K562 (cell line): ENCODE results near the gene C2CD4C. TPM values are rescaled to one million over a fixed set of nuclear protein-coding genes. Genes with fewer than 3 reads are reported as not detected.
"Not testable (repeated sequence)": the region's sequence is repeated elsewhere in the genome, so short reads cannot be mapped to it uniquely, and the experiment has no call there.

Experiments used
- ATAC-seq: fragments of 200-7000 bp; cut with Tn5 transposase; 3 replicates; pipeline ENCODE4 v1.9.1; 2020; ENCODE audit warnings: moderate library complexity
- BruUV-seq: library from RNA; stranded (reverse); fragments of 400-500 nt; replicated peaks from 2 replicates; lab custom pipeline; 2021; lab: Mats Ljungman, UMichigan
- CTCF ChIA-PET: fragments of 300-600 bp; formaldehyde crosslinking; extraction: SDS; loops from one replicate; lab custom pipeline; 2021; ENCODE audit warnings: low intra/inter-chr PET ratio; lab: Yijun Ruan, JAX
- POLR2A ChIA-PET: fragments of 300-600, 350-650 bp; sonication (Branson Sonifier 250); formaldehyde crosslinking; extraction: SDS; loops from one replicate; lab custom pipeline; 2021; ENCODE audit warnings: antibody characterized with exemption, inconsistent platforms; lab: Yijun Ruan, JAX
- DNase-seq, 4 experiments: peaks; one replicate each; pipeline versions ENCODE4 v3.0.0 to v3.0.0-alpha.2; 2011 to 2018; ENCODE audit warnings: low spot score in 3 of 4, mixed read lengths in 3 of 4; ENCODE audit errors: extremely low read depth in 1 of 4
- FAIRE-seq: peaks from 2 replicates; lab custom pipeline; 2011; peaks lifted over from hg19 to GRCh38; lab: Jason Lieb, UNC
- H2AFZ ChIP-seq: 2 replicates; pipeline ENCODE4 v1.6.0; 2011; ENCODE audit warnings: low read depth, low read length, control low read depth, inconsistent platforms
- H3K27ac ChIP-seq: fragments of 200-600 bp; 3 replicates; pipeline ENCODE4 v1.8.0; 2011; ENCODE audit warnings: low read depth, mild to moderate bottlenecking, control low read depth, inconsistent platforms, low read length, moderate library complexity, mixed read lengths; ENCODE audit errors: extremely low read depth
- H3K27me3 ChIP-seq, 2 experiments: fragments of 300-600 bp in 1 of 2; 2 replicates in 1 of 2; 3 replicates in 1 of 2; pipeline versions ENCODE4 v1.6.0 to v1.8.0; 2011; ENCODE audit warnings: inconsistent platforms in 2 of 2, low read length in 2 of 2, mild to moderate bottlenecking in 1 of 2, mixed read lengths in 1 of 2, moderate library complexity in 1 of 2; ENCODE audit not compliant: control insufficient read depth in 2 of 2, insufficient read depth in 2 of 2
- H3K36me3 ChIP-seq: fragments of 300-600 bp; 3 replicates; pipeline ENCODE4 v1.8.0; 2011; ENCODE audit warnings: mild to moderate bottlenecking, low read length, inconsistent platforms; ENCODE audit not compliant: control insufficient read depth, insufficient read depth
- H3K4me1 ChIP-seq, 2 experiments: fragments of 200-600 bp in 1 of 2; replicated peaks in 1 of 2; 2 replicates in 1 of 2; 3 replicates in 1 of 2; pipeline versions ENCODE4 v1.5.1 to v1.8.0; 2011; ENCODE audit warnings: inconsistent platforms in 2 of 2, low read length in 2 of 2, mild to moderate bottlenecking in 1 of 2, mixed read lengths in 1 of 2, moderate library complexity in 1 of 2; ENCODE audit not compliant: control insufficient read depth in 2 of 2, insufficient read depth in 2 of 2
- H3K4me2 ChIP-seq: 2 replicates; pipeline ENCODE4 v1.6.1; 2011; ENCODE audit warnings: low read length, control low read depth, inconsistent platforms, mixed read lengths; ENCODE audit not compliant: insufficient read depth
- H3K4me3 ChIP-seq: fragments of 200-600 bp; sonication (generic), shearing (Covaris generic); 2 replicates; pipeline ENCODE4 v1.5.1; 2016; ENCODE audit warnings: control low read depth, inconsistent platforms
- H3K79me2 ChIP-seq: fragments of 200-600 bp; 3 replicates; pipeline ENCODE4 v1.8.0; 2011; ENCODE audit warnings: low read length, inconsistent platforms; ENCODE audit not compliant: control insufficient read depth, insufficient read depth
- H3K9ac ChIP-seq, 2 experiments: 2 replicates each; pipeline versions ENCODE4 v1.6.0 to v1.6.1; 2011; ENCODE audit warnings: low read depth in 2 of 2, low read length in 2 of 2, control low read depth in 1 of 2, inconsistent platforms in 1 of 2, mild to moderate bottlenecking in 1 of 2, mixed read lengths in 1 of 2; ENCODE audit not compliant: insufficient read depth in 1 of 2
- H3K9me1 ChIP-seq: one replicate; pipeline ENCODE4 v1.6.0; 2011; ENCODE audit warnings: inconsistent platforms, mild to moderate bottlenecking, low read length, moderate library complexity; ENCODE audit not compliant: control insufficient read depth, insufficient read depth
- H3K9me3 ChIP-seq: replicated peaks from 2 replicates; pipeline ENCODE4 v1.5.1; 2011; ENCODE audit warnings: low read depth, low read length, inconsistent platforms; ENCODE audit not compliant: control insufficient read depth, insufficient read depth
- H4K20me1 ChIP-seq: replicated peaks from 2 replicates; pipeline ENCODE4 v1.6.1; 2011; ENCODE audit warnings: low read length, inconsistent platforms, mixed read lengths; ENCODE audit not compliant: control insufficient read depth, insufficient read depth
- CBX8 ChIP-seq: fragments of 200-600 bp; sonication (generic); IDR thresholded peaks from 2 replicates; pipeline ENCODE4 v1.6.1; 2012; ENCODE audit warnings: borderline replicate concordance, mixed run types, low read depth, mild to moderate bottlenecking, moderate library complexity, mixed read lengths, low read length, control low read depth, inconsistent platforms; ENCODE audit not compliant: poor library complexity, severe bottlenecking; ENCODE audit errors: extremely low read depth
- NCOA2 ChIP-seq, 2 experiments: fragments of 450-650 bp; IDR thresholded peaks; 2 replicates each; pipeline ENCODE4 v1.6.1; 2018; ENCODE audit warnings: mild to moderate bottlenecking in 2 of 2, moderate library complexity in 1 of 2; ENCODE audit not compliant: partially characterized antibody in 2 of 2
- SPI1 ChIP-seq: IDR thresholded peaks from 2 replicates; pipeline ENCODE4 v1.6.1; 2011; ENCODE audit warnings: low read depth, low read length, control low read depth, borderline replicate concordance
- ZNF253 ChIP-seq: fragments of 250-450 bp; sonication (Bioruptor Pico); conservative IDR thresholded peaks from 2 replicates; pipeline ENCODE4 v1.6.1; 2021; ENCODE audit warnings: mild to moderate bottlenecking
- ZNF41 ChIP-seq: fragments of 250-450 bp; sonication (Bioruptor Pico); conservative IDR thresholded peaks from 2 replicates; pipeline ENCODE4 v1.4.0; 2020; ENCODE audit warnings: mild to moderate bottlenecking
- WGBS: fragments of 100-300 bp; shearing (Covaris generic); methylation state at CpG from one replicate; pipeline ENCODE4 v1.1.6; 2016; ENCODE audit warnings: low coverage, mixed read lengths; ENCODE audit not compliant: insufficient coverage; ENCODE audit errors: missing lambda C conversion rate; 5-methylcytosine and 5-hydroxymethylcytosine counted together
- in situ Hi-C: fragments of 300-500 bp; cut with MboI; formaldehyde crosslinking; loops from 4 replicates; pipeline ENCODE4 v1.15.0; 2018; ENCODE audit warnings: inconsistent platforms, mixed read lengths
- intact Hi-C: fragments of 100-400 bp; cut with micrococcal nuclease; formaldehyde crosslinking; loops from 2 replicates; pipeline ENCODE4 v1.14.2; 2022
- polyA plus RNA-seq, 8 experiments: library from polyadenylated mRNA; depleted of rRNA in 4 of 8; stranded (reverse) in 5 of 8; unstranded in 3 of 8; fragments of >200 nt; fragmentation: Nextera tagmentation in 2 of 8; fragmentation: Illumina TruSeq in 1 of 8; extraction: Ambion mirVana in 2 of 8; extraction: Trizol in 1 of 8; gene quantifications; 2 replicates each; pipeline versions ENCODE4 v1.2.1 to v1.2.3, GENCODE V29; 2011 to 2014; ENCODE audit warnings: inconsistent platforms in 1 of 8, missing spikeins in 1 of 8
- total RNA-seq, 7 experiments: library from RNA; depleted of rRNA in 6 of 7; stranded (reverse); fragments of >200 nt in 6 of 7; fragmentation: Illumina TruSeq in 2 of 7; extraction: Trizol in 2 of 7; gene quantifications; 2 replicates each; pipeline versions ENCODE4 v1.2.1 to v1.2.3, GENCODE V29; 2011 to 2021; ENCODE audit warnings: low replicate concordance in 1 of 7
- TF ChIP-seq, protein P1 (sequence below): fragments of 250-450 bp; sonication (Bioruptor Pico); IDR thresholded peaks from 2 replicates; pipeline ENCODE4 v1.5.0; 2021; ENCODE audit warnings: mild to moderate bottlenecking, borderline replicate concordance
- TF ChIP-seq, protein P2 (sequence below): sonication (generic); formaldehyde crosslinking; IDR thresholded peaks from 2 replicates; pipeline ENCODE4 v1.8.1; 2023; ENCODE audit warnings: mild to moderate bottlenecking, missing genetic modification reagents

The C2CD4C gene
- total and polyA plus RNA-seq, 9 of the 15 experiments (the other 6 are each of a cell fraction or from before 2014, with no cell fraction given): 0.01 to 0.07 TPM; not detected in 7

DNA sequence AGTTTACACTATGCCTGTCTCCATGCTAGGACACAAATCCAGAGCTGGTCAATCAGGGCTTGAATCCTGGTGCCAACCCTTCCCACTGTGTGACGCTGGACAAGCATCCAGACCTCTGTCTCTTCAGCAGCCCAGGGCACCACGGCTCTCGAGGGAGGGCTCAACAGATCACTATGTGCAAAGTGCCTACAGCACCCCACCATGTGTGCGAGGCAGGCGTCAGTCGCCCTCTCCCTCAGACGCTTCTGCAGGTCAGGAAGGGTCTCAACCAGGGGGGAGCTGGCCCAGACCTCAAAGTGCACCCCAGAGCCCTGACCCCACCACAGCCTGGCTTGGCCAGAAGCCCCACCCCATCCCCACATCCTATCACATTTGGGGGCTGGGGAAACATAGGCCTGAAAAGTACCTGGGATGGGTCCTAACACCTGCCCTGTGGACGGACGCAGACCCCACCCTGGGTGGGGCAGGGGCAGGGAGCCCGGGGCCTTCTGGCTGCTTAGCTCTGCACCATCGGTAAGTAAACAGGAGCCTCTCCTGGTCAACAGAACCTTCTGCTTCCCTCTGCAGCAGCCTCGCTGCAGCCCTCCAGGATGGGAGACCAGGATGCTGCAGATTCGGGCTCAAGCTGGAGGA, 2.9 kb upstream of the C2CD4C start:
- Histone ChIP-seq H2AFZ (no peak overlapping the region), H3K27me3 (peaks cover 23 to 72% of the 10 kb centered on the region in 2 experiments), H3K27ac (no peak overlapping the region), H4K20me1 (0 out of 2 replicates have a peak, but pooled peaks cover 6% of the 10 kb centered on the region), H3K36me3 (no peaks in the 10 kb centered on the region), H3K9me3 (no peaks in the 10 kb centered on the region), H3K79me2 (no peaks in the 10 kb centered on the region), H3K4me2 (no peak overlapping the region), H3K4me3 (no peak overlapping the region), H3K4me1 (peaks cover 3 to 55% of the 10 kb centered on the region in 2 experiments; a peak in 2 of 5 replicates), H3K9ac (no peak overlapping the region; a peak in 1 of 4 replicates), H3K9me1 (no peaks in the 10 kb centered on the region)
- ChIA-PET POLR2A (interaction anchor here (0.6 to 1.7 kb wide), 3 partner anchors 10 to 120 kb away, joined by 3 to 4 read pairs (median 3); partner anchors contain the start of gene CDC34), CTCF (no interaction called here)
- BruUV-seq: no TSS peak
- no peak for TF ChIP-seq ZNF253 (CRISPR knock-in tag)
- no peak for TF ChIP-seq NCOA2 (IDR thresholded peaks at IDR 0.05; ENCODE audit: partially characterized antibody in 2 of 2)
- no peak for TF ChIP-seq ZNF41
- TF ChIP-seq, protein P1, sequence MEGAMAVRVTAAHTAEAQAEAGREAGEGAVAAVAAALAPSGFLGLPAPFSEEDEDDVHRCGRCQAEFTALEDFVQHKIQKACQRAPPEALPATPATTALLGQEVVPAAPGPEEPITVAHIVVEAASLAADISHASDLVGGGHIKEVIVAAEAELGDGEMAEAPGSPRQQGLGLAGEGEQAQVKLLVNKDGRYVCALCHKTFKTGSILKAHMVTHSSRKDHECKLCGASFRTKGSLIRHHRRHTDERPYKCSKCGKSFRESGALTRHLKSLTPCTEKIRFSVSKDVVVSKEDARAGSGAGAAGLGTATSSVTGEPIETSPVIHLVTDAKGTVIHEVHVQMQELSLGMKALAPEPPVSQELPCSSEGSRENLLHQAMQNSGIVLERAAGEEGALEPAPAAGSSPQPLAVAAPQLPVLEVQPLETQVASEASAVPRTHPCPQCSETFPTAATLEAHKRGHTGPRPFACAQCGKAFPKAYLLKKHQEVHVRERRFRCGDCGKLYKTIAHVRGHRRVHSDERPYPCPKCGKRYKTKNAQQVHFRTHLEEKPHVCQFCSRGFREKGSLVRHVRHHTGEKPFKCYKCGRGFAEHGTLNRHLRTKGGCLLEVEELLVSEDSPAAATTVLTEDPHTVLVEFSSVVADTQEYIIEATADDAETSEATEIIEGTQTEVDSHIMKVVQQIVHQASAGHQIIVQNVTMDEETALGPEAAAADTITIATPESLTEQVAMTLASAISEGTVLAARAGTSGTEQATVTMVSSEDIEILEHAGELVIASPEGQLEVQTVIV (CRISPR knock-in tag): no peak
- TF ChIP-seq CBX8: no peak
- TF ChIP-seq SPI1: no peak
- TF ChIP-seq, protein P2, sequence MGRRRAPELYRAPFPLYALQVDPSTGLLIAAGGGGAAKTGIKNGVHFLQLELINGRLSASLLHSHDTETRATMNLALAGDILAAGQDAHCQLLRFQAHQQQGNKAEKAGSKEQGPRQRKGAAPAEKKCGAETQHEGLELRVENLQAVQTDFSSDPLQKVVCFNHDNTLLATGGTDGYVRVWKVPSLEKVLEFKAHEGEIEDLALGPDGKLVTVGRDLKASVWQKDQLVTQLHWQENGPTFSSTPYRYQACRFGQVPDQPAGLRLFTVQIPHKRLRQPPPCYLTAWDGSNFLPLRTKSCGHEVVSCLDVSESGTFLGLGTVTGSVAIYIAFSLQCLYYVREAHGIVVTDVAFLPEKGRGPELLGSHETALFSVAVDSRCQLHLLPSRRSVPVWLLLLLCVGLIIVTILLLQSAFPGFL (CRISPR knock-in tag): no peak
- DNase-seq (no peak), ATAC-seq (no peak), FAIRE-seq (no peak)
- 10% methylated on average over 11 of the region's 13 CpGs for WGBS
- in situ Hi-C loops (no loop called here), intact Hi-C loops (no loop called here)

DNA sequence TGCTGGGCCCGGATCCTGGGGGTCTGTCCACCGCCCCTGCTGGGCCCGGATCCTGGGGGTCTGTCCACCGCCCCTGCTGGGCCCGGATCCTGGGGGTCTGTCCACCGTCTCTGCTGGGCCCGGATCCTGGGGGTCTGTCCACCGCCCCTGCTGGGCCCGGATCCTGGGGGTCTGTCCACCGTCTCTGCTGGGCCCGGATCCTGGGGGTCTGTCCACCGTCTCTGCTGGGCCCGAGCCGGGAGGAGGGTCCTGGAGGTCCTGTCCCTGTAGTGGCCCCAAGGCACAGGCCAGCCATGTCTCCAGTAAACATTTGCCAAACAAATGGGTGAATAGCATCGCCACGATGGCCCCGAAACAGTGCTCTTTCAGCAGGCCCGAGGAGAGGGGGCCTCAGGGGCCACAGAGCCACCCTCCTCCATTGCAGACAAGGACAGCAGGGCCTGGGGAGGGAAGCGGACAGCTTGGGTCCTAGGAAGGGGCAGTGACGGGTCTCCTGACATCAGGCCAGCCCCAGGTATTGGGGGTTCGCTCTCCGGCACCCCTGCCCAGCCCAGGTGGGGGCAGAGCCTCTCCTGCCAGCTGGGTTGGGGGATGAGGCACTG, 2.3 kb upstream of the C2CD4C start:
- H3K9ac ChIP-seq, H3K79me2 ChIP-seq, H4K20me1 ChIP-seq, H3K9me1 ChIP-seq, intact Hi-C loops, BruUV-seq, H3K4me3 ChIP-seq, in situ Hi-C loops, H3K27ac ChIP-seq, DNase-seq, H3K4me2 ChIP-seq, ATAC-seq, H2AFZ ChIP-seq, CTCF ChIA-PET, H3K9me3 ChIP-seq, H3K36me3 ChIP-seq, FAIRE-seq: not testable (repeated sequence)
- POLR2A ChIA-PET: interaction anchor here (0.6 to 1.7 kb wide), 2 partner anchors 11 to 120 kb away, joined by 3 to 4 read pairs; partner anchors contain the start of gene CDC34
- Histone ChIP-seq H3K4me1 (peaks cover 3 to 57% of the 10 kb centered on the region in 2 experiments; a peak in 2 of 5 replicates), H3K27me3 (peaks cover 21 to 72% of the 10 kb centered on the region in 2 experiments)
- WGBS: 21% methylated on average over 12 of the region's 22 CpGs
